ENCODE data around the gene CADPS2.

The CADPS2 gene

DNA sequence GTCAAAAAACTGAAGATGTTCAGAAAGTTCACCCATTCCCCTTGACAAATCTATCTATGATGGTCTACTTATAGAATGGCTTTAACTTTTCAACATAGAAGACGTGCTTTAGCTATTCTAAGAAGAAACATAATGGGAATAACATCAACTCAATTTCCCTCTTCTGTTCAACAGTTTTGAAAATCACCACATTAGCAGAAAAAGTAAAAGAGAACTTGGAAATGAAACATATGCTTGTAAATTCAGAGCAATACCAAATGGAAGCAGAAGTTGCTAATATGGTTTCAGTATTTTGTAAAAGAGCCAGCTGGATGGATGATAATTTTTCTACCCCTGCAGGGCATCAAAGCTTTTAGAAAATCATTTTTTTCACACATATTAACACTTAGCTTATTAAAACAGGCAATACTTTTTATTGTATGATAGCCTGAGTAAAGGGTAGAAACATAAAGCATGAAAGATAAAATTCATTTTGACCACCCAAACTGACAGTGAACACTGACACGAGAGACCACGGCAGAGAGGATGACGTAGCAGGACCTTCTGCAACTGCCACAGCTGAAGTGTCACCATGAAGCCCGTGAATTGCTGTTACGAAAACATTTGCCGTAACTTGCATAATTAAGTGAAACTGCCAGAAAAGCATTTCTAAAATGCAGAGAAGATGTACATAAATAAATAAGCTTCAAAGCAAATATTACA is 542.5 kb downstream of the CADPS2 start:
- no peak for DNase-seq

DNA sequence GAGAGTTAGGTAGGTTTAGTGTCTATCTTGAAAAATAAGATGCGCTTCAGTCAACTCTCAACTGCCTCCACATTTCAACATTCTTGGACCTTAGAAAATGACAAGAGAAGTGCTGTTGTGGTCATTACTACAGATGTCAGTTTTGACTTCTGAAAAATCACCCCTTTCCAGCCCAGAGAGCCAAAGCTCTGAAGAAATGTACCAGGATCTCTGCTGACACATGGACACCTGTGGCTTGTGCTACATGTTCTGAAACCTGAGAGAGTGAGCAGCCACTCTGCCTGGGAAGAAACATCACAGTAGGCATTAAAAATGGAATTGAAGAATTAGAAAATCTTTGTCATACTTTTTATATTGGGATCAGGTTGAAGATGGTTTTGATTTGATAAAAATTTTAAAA is 545.8 kb downstream of the CADPS2 start:
- DNase-seq, result no peak

GRCh38 chr7:122339145-122339904 is 546.9 kb downstream of the CADPS2 start:
- DNase-seq, result no peak

DNA sequence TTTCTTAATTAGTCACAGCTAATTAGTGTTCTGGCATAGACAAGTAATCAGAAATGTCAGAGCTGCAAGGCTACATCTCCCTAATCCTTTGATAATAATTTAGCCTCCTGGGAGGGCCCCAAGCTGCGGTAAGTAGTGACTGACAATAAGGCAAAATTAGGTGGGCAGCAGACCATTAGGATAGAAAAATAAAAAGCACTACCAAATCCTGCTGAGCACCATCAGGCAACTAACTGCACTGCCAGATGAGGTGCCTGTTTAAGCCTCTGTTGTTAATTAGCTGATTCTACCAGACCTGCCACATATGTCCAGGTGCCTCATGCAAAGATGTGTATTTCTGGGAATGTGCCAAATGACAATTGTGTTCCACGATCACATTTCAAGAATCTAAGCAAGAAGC is 549.2 kb downstream of the CADPS2 start:
- DNase-seq, result no peak

- DNase-seq, result no peak
Measured at GRCh38 chr7:122329145-122329802, 557.0 kb downstream of the CADPS2 start.

- no peak for DNase-seq
Measured at GRCh38 chr7:122327969-122328368, 558.3 kb downstream of the CADPS2 start.

- no peak for DNase-seq
Measured at GRCh38 chr7:122316467-122317388, 569.5 kb downstream of the CADPS2 start.

DNA sequence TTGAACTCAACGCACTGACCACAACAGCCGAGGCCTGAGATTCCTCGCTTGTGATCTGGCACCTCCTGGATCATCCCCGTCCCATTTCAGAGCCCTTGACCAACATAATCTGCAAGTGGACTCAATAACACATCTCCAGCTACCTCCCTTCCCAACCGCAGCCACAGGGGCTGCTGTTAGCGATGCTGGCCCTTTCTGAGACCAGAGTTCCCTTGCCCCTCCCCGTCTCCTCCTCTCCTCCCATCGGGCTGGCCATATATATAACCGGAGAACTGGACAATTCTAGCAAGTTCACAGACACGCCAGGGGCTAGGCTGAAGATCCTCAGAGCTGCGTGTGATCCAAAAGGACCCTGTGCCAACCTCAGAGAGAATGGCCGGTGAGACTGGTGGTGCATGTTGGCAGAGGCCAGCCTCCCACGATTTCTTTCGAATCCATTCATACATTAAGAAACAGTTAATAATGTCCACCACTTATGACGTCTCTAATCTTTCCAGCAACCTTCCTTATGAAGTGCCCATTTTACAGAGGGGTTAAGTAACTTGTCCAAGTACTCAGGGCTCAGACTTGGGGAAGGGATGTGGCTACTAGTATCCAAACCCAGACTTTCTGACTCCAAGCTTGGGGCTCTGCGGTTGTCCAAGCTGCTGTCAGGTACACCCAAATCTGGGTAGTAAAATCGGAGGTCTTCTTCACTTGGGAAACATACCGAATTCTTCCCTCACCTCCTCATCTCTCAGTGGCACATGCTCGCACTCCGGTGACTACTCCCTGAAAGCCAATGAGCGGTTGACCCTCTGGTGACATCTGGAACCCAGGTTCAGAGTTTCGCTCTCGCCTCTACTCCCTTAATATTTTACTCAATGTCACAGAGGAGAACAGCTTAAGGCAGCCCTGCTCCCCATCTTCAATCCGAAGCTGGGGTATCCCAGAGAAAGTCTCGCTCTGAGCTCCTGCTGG is 570.5 kb downstream of the CADPS2 start:
- DNase-seq, result no peak

DNA sequence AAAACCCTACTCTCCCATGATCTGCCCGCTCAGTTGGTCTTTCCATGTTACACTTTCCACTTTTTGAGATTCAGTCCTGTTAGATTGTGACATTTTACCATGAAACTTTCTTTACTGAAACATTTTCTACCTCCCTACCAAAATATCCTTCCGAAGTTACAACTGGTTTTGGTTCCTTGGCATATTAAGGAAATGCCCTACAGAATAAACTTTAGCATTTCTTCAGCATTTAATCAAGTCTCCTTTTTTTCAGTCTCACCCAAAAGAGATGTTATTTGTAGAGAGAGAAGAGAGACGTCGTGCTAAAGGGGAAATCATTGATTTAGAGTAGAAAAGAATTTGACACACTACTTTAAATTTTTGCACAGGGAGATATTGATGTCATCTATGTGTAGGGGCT is 572.0 kb downstream of the CADPS2 start:
- DNase-seq, result no peak

GRCh38 chr7:122312789-122313188 is 573.5 kb downstream of the CADPS2 start:
- DNase-seq, result no peak

DNA sequence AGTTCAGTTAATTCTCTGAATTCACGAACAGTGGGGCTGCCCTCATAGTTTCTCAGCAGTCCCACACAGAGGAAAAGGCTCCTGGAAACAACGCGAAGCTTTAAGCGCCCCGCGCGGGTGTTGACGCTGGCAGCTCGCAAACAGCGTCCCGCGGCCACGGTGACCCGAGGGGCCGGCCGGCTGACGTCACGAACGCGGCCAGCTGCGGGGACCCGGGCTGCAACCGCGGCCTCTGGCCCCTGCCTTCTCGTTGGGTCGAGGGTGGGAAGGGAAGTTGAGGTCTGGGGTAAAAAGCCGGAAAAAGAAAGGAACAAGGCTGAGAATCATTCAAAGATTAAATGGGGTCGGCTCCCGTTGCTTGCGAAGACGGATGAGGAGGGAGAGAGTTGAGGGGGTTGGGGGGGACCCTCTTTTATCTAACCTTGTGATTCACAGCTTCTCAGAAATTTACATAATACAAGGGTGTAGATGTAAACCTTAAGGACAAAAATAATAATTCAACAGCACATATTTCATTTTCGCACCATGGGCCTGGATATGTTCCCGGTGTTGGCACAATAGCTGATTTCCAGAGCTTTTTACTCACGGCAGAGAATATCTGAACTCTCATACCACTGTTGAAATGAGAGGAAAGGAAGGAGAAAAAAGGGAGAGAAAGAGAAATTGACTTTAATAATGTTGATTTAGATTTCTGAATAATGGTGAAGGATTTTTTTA is 574.4 kb downstream of the CADPS2 start:
- DNase-seq, result no peak

DNA sequence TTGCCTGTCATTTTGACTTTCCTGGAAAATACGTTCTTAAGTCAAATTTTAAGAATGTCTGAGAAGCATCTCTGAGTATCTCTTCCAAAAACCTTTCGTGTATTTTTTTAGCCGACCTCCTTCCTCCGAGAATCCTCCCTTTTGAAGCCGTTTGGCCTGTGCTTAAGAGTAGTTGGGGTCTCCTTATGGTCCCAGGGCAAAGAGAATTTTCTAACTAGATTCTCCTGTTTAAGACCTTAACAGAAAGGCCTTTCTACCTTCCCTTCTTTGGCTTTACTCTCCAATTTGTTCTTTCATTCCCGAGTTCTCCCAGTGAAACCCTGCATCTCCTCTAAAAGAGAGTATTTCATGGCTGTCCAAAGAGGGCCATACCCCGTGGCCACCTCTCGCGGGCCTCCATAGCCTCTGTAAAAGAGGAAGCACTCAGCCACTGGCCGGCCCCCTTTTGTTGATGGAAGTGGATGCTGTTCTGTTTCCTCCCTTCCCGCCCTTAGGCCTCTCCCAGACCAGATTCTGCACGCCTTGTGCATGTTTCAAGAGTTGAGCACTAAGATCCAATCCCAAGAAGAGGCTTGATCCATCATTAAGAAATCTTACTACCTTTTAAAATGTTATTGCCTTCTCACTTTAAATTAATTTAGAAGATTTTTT is 575.1 kb downstream of the CADPS2 start:
- DNase-seq, result no peak

DNA sequence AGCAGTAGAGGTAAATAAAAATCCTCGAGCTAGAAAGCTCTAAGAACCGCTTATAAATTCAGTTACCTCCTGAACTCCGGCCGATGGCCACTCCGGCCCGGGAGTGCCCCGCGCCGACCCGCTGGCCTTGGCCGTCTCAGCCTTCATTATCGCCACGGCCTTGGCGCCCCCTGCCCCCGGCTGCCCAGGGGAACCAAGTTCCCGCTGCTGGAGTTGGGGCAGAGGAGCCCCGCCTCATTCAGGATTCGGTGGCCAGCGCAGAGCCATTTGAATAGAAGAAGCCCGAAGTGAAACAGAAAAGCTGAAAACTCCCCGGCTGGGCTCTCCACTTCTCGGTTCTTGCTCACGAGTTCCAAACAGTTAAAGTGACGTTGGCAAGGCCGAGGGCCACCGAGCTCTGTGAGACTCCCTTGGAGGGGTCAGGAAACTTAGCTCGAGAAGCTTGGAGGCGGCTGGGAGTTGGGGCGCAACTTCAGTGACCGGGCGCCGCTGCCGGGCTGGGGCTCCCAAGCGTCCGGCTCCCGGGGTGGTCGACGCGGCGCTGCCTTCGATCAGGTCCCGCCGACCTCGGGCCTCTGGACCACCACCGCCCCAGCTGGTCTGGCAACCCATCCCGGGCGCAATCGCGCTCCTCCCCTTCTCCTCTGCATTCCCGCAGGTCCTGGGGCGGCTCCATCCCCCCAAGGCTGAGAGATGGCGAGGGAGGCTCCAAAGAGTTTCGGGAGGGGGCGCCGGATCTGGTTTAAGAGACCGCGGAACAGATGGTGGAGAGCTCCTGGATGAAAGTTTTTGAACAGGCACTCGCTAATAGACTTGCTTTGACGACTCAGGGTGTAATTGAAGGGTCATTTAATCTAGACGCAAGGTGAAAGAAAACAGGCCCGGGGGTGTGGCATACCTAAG is 575.9 kb downstream of the CADPS2 start:
- DNase-seq, result no peak

- no peak for DNase-seq
Measured at GRCh38 chr7:122309421-122309820, 576.8 kb downstream of the CADPS2 start.

GRCh38 chr7:122307228-122307621 is 579.0 kb downstream of the CADPS2 start:
- no peak for DNase-seq

DNA sequence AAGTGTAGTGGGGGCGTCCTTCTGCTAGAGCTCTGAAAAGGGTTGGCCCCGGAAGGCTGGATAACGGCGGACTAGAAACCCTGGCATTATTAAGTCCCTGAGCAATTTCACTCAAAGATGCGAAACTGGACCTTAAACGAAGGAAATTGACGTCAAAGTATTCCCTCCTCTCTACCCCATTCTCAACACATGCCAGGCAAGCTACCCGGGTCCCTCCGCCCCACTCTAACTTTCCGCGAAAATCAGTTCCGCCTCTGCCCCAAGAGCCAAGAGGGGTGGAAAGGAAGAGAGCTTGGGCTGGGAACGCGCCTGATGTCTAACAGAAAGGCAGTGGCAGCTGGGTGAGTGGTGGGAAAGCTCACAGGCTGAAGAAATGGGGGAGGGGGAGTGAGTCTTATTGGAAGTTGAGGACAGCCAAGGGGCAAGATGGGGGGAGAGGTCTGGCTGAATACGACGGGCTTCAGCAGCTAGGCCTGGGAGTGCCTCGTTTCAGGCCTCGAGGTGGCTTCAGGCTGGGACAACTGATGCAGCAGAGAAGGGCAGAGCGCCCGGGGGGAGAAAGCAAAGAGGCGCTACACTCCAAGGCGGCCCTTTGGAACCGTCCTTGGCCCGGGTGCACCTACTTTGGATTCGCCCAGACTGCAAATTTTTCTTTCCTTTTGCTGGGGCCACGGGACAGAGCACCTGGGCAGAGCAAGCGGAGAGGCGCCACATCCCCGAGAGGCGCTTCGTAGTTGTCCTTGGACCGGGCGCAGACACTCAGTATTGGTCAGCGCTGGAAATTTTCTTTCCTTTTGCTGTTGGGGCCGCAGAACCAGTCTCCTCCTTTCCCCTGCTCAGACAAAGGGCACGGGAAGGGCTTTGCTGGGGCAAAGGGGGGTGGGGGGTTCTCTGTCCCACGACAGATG is 579.7 kb downstream of the CADPS2 start:
- DNase-seq, result no peak

- DNase-seq, result no peak
Measured at GRCh38 chr7:122305475-122306319, 580.6 kb downstream of the CADPS2 start.

Measured in DMS 273 treated with DMSO at 0.1 percent for 48 hours (cell line).